Naive B cell (primary cell): Measurements from ENCODE around the gene ARRB1. TPM values are rescaled to one million over a fixed set of nuclear protein-coding genes. Genes with fewer than 3 reads are reported as not detected.

ENCODE experiments used
- ATAC-seq, 2 donors: fragments of 150-1000 bp; cut with Tn5 transposase; 2 replicates each; pipeline ENCODE4 v1.10.0; 2021; ENCODE audit warnings: low read depth in 2 of 2, mild to moderate bottlenecking in 2 of 2, moderate library complexity in 2 of 2
- DNase-seq: peaks from one replicate; pipeline ENCODE4 v3.0.0; 2022
- H3K27ac Mint-ChIP-seq, 6 donors: one replicate each; pipeline ENCODE4 v1.8.0; 2020 to 2022; ENCODE audit warnings: mild to moderate bottlenecking in 6 of 6, mixed read lengths in 6 of 6, moderate library complexity in 5 of 6, inconsistent platforms in 2 of 6
- H3K27me3 Mint-ChIP-seq, 3 donors: one replicate each; pipeline ENCODE4 v1.8.0; 2021 to 2022; ENCODE audit warnings: mixed read lengths in 3 of 3, mild to moderate bottlenecking in 1 of 3
- H3K36me3 Mint-ChIP-seq, 2 donors: one replicate each; pipeline ENCODE4 v1.8.0; 2020 to 2022; ENCODE audit warnings: mixed read lengths in 2 of 2, inconsistent platforms in 1 of 2, mild to moderate bottlenecking in 1 of 2
- H3K4me1 Mint-ChIP-seq, 3 donors: one replicate each; pipeline ENCODE4 v1.8.0; 2020 to 2022; ENCODE audit warnings: mixed read lengths in 3 of 3, inconsistent platforms in 1 of 3, mild to moderate bottlenecking in 1 of 3, moderate library complexity in 1 of 3
- H3K4me3 Mint-ChIP-seq, 8 donors: one replicate each; pipeline ENCODE4 v1.8.0; 2020 to 2022; ENCODE audit warnings: mild to moderate bottlenecking in 8 of 8, mixed read lengths in 8 of 8, moderate library complexity in 8 of 8, inconsistent platforms in 2 of 8
- H3K9me3 Mint-ChIP-seq, 7 donors: one replicate each; pipeline ENCODE4 v1.8.0; 2020 to 2022; ENCODE audit warnings: mixed read lengths in 7 of 7, mild to moderate bottlenecking in 5 of 7, inconsistent platforms in 2 of 7, moderate library complexity in 1 of 7
- polyA plus RNA-seq, 6 donors: library from polyadenylated mRNA; unstranded; fragments of 300-500 nt; fragmentation: Illumina TruSeq; gene quantifications; one replicate each; pipeline ENCODE4 v1.2.3, GENCODE V29; 2021; ENCODE audit warnings: low read depth in 6 of 6

The ARRB1 gene
- polyA plus RNA-seq, 6 donors from 2014 or later: 0.42 to 1.2 (median 0.61) TPM; not detected in 1

DNA sequence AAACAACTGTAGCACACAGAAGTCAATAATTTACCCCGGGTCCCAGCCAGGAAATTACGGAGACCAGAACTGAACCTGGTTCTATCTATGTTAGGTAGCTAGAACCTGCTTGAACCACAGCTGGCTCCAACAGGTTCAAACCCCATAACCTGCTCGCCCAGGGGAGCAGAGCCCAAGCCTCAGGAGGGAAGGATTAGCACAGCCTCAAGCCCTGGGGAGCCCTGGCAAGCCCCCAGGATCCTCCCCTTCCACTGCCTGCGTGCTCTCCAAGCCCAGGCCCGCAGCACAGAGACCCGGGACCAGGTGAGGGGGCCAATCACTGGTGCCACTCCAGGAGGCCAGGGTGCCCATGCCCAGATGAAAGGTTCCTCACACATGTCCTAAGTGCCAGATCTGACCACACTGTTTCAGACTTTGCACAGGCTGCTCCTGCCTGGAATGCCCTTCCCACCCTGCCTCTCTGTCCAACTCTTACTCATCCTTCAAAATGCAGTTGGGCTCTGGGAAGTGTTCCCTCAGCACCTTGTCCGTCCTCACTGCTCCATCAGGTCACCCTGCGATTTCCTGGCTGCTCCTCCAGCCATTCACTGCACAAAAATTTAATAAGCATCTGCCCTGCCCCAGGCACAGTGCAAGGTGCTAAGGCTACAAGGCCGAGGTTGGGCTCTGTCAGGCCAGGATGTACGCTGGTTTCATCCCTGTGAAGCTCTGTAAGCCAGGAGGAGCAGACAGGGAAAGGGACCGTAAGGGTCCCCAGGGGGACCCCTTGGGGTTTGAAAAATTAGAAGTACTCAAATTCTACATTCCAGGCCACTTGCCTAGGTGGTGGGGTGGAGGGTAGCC lies 32.2 kb downstream of the ARRB1 start:
- H3K36me3 Mint-ChIP-seq: no peaks in the 10 kb centered on the region
- no peak for DNase-seq
- no peak for ATAC-seq
- H3K27ac Mint-ChIP-seq: no peak overlapping the region
- H3K4me3 Mint-ChIP-seq: no peak overlapping the region
- no peaks in the 10 kb centered on the region for H3K9me3 Mint-ChIP-seq
- H3K27me3 Mint-ChIP-seq: peaks cover 0 to 7% (median 6%) of the 10 kb centered on the region in 3 donors
- peaks cover 0 to 4% (median 0%) of the 10 kb centered on the region in 3 donors for H3K4me1 Mint-ChIP-seq

- Mint-ChIP-seq H3K27ac (no peak overlapping the region), H3K4me1 (peaks cover 0 to 4% (median 0%) of the 10 kb centered on the region in 3 donors), H3K9me3 (no peaks in the 10 kb centered on the region), H3K4me3 (no peak overlapping the region), H3K27me3 (peaks cover 0 to 7% (median 6%) of the 10 kb centered on the region in 3 donors), H3K36me3 (no peaks in the 10 kb centered on the region)
- no peak for ATAC-seq
- DNase-seq: no peak
Measured at GRCh38 chr11:75317446-75318122, 33.9 kb downstream of the ARRB1 start.

DNA sequence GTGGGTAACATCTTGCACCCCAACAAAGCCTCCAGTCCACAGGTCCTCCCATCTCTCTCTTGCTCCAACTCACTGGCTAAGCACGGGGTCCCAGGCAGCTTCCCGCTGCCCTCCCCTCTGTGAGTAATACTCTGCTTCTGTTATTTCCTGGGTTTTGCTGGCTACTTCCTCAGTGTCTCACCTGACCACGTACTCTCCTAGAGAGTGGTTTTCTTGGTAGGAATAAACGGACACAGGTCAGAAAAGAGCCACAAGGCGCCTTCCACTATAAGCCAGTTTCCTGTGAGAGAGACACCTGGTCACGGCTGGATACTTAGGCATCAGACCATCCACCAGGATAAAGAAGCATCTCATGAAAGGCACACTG lies 36.0 kb downstream of the ARRB1 start:
- Mint-ChIP-seq H3K27me3 (peaks cover 0 to 7% (median 6%) of the 10 kb centered on the region in 3 donors), H3K9me3 (no peaks in the 10 kb centered on the region), H3K4me3 (no peak overlapping the region), H3K36me3 (no peaks in the 10 kb centered on the region), H3K27ac (peak overlapping the region in 1 of 6 donors; percentile 76), H3K4me1 (no peaks in the 10 kb centered on the region)
- ATAC-seq (no peak), DNase-seq (no peak)

DNA sequence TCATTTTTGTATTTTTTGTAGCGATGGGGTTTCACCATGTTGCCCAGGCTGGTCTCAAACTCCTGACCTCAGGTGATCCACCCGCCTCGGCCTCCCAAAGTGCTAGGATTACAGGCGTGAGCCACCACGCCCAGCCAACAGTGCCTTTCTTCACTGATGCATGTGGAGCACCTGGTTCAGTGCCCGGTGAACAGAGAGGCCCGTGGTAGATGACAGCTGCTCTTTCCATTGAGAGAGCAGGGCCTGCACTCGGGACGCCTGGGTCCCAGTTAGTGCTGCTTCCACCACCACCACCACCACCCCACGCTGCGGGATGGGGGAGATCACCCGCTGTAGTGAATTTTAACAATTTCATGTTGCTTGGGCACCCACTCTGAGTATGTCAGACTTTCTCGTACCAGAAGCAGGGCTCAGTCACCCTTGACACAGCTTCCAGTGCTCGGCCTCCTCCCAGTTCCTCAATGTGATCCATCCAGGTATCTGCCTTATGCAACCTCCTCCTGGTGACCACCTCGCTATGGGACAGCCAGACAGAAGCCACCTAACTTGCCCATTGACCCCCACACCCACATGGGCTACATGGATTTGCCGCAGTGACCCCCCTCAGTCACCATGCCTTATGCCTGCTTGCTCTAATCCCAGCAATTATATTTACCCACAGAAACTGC lies 36.6 kb downstream of the ARRB1 start:
- peaks cover 0 to 7% (median 6%) of the 10 kb centered on the region in 3 donors for H3K27me3 Mint-ChIP-seq
- H3K27ac Mint-ChIP-seq: peak overlapping the region in 1 of 6 donors; percentile 76
- H3K9me3 Mint-ChIP-seq: no peaks in the 10 kb centered on the region
- ATAC-seq (no peak), DNase-seq (no peak)
- no peaks in the 10 kb centered on the region for H3K36me3 Mint-ChIP-seq
- H3K4me1 Mint-ChIP-seq: no peaks in the 10 kb centered on the region
- H3K4me3 Mint-ChIP-seq: no peak overlapping the region

DNA sequence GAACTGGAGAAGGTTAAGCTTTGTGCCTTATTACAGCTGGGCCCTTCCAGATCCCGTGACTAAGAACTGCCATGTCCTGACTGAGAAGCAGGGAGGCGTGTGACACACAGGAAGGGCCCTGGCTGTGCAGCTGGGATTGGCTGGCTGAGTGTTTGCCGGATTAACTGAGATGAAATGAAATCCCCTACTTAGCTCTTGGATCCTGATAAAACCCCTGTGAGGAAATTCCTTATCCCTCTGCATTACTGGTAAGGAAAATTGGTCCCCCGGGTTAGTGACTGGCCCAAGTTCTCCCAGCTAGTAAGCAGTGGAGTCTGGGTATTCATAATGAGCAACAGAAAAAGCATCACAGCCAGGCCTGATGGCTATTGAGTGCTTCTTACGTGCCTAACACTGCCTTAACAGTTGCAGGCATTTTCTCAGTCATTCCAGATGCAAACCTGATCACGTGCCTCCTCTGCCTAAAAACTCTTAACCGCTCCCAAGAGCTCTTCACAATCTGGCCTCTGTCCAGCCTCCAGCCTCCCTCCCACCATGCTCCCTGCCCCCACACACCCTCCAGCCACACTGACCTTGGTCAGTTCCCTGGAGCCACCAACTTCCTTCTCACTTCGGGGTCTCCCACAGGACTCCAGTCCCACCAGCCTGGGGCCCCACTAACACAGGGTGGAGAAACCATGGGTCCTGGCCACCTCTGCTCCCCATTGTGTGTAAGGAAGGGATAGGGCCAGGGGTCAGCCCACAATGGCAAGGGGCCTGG lies 37.8 kb downstream of the ARRB1 start:
- no peaks in the 10 kb centered on the region for H3K27me3 Mint-ChIP-seq
- no peaks in the 10 kb centered on the region for H3K36me3 Mint-ChIP-seq
- DNase-seq (no peak), ATAC-seq (no peak)
- H3K9me3 Mint-ChIP-seq: no peaks in the 10 kb centered on the region
- H3K4me3 Mint-ChIP-seq: no peak overlapping the region
- no peaks in the 10 kb centered on the region for H3K4me1 Mint-ChIP-seq
- H3K27ac Mint-ChIP-seq: peak overlapping the region in 1 of 6 donors; percentile 22

- Mint-ChIP-seq H3K36me3 (no peaks in the 10 kb centered on the region), H3K27me3 (no peaks in the 10 kb centered on the region), H3K4me1 (no peaks in the 10 kb centered on the region), H3K9me3 (no peaks in the 10 kb centered on the region), H3K27ac (no peak overlapping the region), H3K4me3 (no peak overlapping the region)
- DNase-seq: no peak
- no peak for ATAC-seq
Measured at GRCh38 chr11:75312346-75312745, 39.1 kb downstream of the ARRB1 start.

GRCh38 chr11:75311858-75312288 lies 39.6 kb downstream of the ARRB1 start:
- DNase-seq: no peak
- Mint-ChIP-seq H3K27ac (no peak overlapping the region), H3K36me3 (no peaks in the 10 kb centered on the region), H3K9me3 (no peaks in the 10 kb centered on the region), H3K27me3 (no peaks in the 10 kb centered on the region), H3K4me3 (no peak overlapping the region), H3K4me1 (no peaks in the 10 kb centered on the region)
- ATAC-seq: no peak

DNA sequence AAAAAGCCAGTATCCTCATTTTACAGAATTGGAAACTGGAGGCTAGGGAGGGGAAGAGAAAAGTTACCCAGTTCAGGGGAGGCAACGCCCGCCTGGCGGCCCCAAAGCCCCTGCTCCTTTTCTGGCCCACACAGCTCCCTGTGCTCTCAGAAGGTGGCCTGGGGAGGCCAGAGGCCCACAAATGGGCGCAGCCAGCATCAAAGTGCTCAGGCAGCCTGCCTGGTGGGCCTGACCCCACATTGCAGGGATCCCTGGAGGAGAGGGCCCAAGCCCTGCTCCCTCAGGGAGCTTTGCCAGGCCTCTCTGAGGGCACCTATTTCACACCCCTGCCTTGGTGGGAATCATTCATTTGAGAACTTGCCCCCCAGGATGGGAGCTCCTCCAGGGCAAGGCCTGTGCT lies 42.5 kb downstream of the ARRB1 start:
- Mint-ChIP-seq H3K36me3 (no peaks in the 10 kb centered on the region), H3K4me1 (no peaks in the 10 kb centered on the region)

DNA sequence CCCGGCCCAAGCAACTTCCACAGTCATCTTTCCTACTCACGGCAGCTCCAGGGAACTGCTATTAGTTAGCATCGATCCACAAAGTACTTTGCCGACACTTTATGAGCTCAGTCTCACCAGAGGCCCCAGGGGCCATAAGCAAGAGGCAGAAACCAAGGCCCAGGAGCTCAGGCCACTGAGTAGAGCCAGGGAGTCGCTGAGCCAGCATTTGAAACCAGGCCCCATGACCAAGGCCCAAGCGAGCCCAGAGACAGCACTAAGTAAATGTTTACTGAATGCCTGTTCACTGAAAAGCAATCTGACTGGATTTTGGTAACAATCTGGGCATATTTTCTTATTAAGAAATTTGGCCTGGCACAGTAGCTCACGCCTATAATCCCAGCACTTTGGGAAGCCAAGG lies 43.3 kb downstream of the ARRB1 start:
- no peaks in the 10 kb centered on the region for H3K36me3 Mint-ChIP-seq
- no peaks in the 10 kb centered on the region for H3K27me3 Mint-ChIP-seq
- ATAC-seq (no peak), DNase-seq (no peak)
- H3K4me1 Mint-ChIP-seq: no peaks in the 10 kb centered on the region
- no peak overlapping the region for H3K27ac Mint-ChIP-seq
- no peak overlapping the region for H3K4me3 Mint-ChIP-seq
- no peaks in the 10 kb centered on the region for H3K9me3 Mint-ChIP-seq

More for the DNA sequence above, 42.5 kb downstream of the ARRB1 start:
- no peak for ATAC-seq
- no peak for DNase-seq
- Mint-ChIP-seq H3K4me3 (no peak overlapping the region), H3K27ac (no peak overlapping the region), H3K9me3 (no peaks in the 10 kb centered on the region), H3K27me3 (no peaks in the 10 kb centered on the region)

DNA sequence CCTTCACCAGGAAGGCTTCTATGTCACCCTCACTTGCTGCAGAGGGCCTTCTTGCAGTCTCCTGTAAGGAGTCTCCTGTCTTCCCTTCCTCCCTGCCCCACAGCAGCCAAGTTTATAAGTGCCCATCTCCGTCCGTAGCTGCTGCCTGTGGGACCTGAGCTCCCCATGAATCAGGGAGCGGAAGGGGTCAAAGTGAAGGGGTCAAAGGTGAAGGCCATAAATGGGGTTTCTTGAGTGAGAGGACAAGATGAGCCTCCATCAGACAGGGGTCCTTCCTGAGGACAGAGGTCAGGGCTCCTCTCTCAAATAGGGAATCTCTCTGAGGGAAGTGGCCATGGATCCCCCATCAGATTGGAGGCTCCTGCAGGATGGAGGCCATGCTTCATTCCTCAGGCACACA lies 44.4 kb downstream of the ARRB1 start:
- H3K27ac Mint-ChIP-seq: no peak overlapping the region
- no peaks in the 10 kb centered on the region for H3K4me1 Mint-ChIP-seq
- DNase-seq: no peak
- no peaks in the 10 kb centered on the region for H3K9me3 Mint-ChIP-seq
- H3K36me3 Mint-ChIP-seq: no peaks in the 10 kb centered on the region
- no peak for ATAC-seq
- no peak overlapping the region for H3K4me3 Mint-ChIP-seq
- H3K27me3 Mint-ChIP-seq: no peaks in the 10 kb centered on the region

DNA sequence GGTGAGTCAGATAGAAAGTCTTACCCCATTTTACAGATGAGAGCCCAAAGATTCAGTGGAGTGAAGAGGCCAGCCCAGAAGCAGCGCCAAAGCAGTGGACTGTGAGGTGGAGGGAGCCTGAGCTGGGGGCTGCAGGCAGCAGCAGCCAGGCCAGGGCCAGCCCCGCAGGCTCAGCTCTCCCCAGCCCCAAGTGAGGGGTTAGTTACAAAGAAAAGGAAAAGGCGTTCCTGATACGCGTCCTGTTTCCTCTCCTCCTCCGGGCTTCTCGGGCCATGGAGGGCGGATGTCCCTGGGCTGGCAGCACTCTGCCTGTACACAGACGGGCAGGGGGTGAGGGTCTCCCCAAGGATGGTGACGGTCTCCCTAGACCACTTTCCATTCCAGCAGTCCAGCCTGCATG lies 44.9 kb downstream of the ARRB1 start:
- Mint-ChIP-seq H3K27ac (no peak overlapping the region), H3K36me3 (no peaks in the 10 kb centered on the region), H3K4me1 (no peaks in the 10 kb centered on the region), H3K9me3 (no peaks in the 10 kb centered on the region), H3K27me3 (no peaks in the 10 kb centered on the region), H3K4me3 (no peak overlapping the region)
- no peak for DNase-seq
- ATAC-seq: no peak

DNA sequence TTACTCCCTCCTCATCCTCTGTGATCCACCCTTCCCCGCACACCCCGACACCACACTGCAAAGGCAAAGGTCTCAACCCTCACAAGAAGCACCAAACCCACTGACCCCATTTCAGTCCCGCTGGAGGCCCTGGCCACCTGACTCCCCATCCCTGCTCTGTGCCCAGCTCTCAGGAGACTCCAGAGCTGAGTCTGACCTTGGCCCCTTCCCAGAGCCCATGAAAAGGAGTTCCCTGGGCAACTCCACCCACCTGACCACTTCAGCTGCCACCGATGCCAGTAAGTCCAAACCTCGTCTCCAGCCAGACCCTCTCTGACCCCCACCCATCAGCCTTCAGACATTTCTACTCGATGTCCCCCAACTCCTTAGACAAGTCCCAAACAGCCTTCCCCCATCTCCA lies 45.5 kb downstream of the ARRB1 start:
- Mint-ChIP-seq H3K27ac (peak overlapping the region in 1 of 6 donors; percentile 75), H3K4me1 (no peaks in the 10 kb centered on the region), H3K27me3 (no peaks in the 10 kb centered on the region), H3K4me3 (no peak overlapping the region), H3K36me3 (no peaks in the 10 kb centered on the region), H3K9me3 (no peaks in the 10 kb centered on the region)
- ATAC-seq (no peak), DNase-seq (no peak)

GRCh38 chr11:75305452-75305851 lies 46.0 kb downstream of the ARRB1 start:
- H3K9me3 Mint-ChIP-seq: no peaks in the 10 kb centered on the region
- H3K4me1 Mint-ChIP-seq: no peaks in the 10 kb centered on the region
- no peak for ATAC-seq
- no peaks in the 10 kb centered on the region for H3K36me3 Mint-ChIP-seq
- DNase-seq: no peak
- no peaks in the 10 kb centered on the region for H3K27me3 Mint-ChIP-seq
- H3K27ac Mint-ChIP-seq: no peak overlapping the region
- no peak overlapping the region for H3K4me3 Mint-ChIP-seq
